ENCODE results near the gene CACNA1C.
A peak's percentile ranks its signal among the peaks of the same experiment; 100 is the strongest.

The CACNA1C gene

DNA sequence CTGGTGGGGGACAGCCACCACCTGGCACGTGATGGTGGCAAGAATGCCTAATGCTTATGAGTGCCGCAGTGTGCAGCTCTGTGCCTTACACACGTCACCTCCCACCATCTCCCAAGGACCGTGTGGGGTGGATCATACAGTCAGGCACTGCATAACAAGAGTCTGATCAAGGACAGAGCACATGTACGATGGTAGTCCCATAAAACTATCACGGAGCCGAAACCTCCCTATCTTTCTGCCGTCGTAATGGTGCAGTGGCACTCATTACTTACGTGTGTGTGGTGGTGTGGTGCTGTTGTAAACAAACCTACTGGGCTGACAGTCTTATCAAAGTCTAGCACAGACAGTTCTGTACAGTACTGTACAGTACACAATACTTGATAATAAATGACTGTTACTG, 89.3 kb downstream of the CACNA1C start:
- DNase-seq: no peak

DNA sequence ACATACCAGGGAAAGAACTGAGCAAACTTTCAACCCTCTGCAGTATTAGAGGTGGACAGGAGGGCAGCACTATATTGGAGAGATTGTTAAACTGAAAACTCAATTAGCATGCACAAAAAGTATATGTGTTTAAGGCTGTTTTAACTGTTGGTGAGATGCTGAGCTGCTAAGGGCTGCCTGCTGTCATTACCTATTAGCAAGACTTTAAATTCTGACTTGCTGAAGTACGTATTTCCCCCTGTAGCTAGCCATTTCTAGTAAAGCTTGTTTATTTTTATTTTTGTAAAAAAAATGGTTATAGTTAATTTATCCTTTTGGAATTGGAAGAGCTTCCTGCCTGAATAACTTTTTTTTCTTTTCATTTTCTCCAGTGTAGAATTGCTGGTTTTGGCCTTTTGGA, 92.2 kb downstream of the CACNA1C start:
- no peak for DNase-seq

DNA sequence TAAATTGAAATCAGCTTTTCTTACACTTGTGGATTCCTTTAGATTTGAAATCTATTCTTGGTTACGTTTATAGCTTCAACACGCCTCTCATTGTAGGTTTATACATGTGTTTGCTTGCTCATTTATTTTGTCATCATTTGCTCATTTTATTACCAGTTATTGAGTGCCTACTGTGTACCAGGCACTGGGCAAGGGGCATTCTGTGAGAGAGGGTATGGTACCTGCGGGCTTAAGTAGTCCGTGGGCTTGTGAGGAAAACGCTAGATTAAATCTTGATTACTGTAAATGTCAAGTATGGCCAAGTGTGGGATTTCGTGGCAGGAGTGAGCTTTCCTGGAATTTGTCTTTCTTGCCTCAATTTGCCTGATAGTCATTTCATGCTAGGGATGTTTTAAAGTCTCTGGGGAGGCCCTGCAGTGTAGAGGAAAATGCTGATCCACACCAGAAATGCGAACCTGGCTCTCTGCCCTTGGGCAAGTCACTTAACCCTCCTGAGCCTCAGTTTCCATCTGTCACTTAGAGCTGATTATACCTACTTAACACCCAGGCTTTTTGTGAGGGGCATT, 92.7 kb downstream of the CACNA1C start:
- DNase-seq: no peak

DNA sequence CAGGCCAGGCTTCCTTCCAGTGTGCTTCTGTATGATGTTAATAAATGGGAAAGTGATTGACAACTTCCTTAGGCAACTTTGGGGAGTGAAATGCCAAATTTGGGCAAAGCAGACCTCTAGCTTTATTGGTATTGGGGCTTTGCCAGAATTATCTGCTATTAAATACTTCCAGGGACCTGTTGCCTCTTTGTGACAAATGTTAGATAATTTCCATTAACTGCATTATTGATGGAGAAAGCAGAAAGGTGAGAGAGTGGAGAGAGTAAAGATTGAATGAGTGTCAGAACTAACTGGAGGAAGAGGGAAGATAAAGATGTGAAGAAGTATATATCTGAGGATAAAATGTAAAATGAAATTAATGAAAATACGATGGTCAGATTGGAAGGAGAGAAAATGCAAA, 94.5 kb downstream of the CACNA1C start:
- DNase-seq: no peak

DNA sequence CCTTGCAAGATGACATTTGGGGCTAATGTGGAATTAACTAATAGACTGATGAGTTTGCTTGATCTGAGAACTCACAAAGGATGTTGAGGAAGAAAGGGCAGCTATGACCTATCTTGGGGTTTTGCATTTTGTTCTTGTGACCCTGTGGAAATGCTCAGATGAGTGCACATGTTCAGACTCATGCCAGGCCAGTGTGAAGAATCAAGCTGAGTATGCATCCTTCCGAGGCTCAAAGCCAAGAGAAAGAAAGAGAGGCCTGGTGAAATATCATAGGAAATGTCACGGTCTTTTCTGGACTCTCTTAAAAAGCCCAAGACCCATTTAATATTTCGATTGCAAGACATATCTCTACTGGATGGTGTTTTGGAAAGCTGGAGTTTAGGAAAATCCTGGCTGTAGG, 96.3 kb downstream of the CACNA1C start:
- DNase-seq: no peak

DNA sequence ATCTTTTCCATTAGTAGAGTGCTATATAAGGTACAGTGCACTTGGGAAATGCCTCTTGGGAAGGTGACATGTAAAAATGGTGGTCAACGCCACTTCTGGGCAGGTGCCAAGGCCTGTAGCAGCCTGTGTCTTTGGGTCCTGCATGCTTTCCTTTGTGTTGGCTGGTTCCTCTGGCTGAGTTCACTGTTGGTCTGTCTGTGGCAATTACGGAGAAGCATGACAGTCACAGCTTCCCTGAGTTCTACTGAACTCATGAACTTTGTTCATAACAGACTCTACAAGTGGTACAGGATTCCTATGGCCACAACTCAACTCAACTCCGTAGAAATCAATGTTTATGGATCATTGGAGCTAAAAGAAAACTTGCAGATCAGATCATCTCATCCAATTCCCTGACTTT, 98.0 kb downstream of the CACNA1C start:
- DNase-seq: no peak

DNA sequence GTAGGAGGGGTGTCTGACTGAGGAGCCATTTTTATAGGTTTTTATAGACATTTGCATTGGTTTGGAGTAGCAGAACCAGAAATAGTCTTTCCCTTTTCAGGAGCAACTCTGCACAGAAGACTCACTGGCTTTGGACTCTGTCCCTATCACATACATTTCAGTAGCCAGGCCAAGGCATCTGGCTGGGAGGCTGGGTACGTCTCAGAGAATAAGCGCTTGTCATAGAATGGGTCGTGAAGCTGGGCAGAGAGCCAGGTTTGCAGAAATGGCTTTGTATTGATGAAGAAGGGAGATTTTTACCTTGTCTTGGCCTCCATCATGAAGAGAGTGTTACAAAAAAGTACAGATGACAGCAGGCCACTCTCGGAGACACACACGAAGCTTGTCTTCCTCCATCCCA, 98.6 kb downstream of the CACNA1C start:
- DNase-seq: no peak

DNA sequence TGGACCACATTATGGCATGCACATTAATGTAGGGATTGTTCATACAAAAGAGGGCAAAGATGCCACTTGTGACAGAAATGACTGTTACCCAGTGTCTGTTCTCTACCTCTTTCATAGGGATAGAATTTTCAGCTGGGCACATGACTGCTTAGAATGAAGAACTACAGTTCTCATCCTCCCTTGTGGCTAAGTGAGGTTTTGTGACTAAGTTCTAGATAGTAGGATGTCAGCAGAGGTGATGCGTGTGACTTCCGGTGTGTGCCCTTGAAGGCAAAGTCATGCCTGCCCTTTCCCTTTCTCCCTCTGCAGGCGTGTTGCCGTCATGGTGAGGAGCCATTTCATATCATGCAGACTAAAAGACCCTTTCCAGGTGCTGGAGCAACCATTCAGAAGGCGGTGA, 99.3 kb downstream of the CACNA1C start:
- DNase-seq: no peak

DNA sequence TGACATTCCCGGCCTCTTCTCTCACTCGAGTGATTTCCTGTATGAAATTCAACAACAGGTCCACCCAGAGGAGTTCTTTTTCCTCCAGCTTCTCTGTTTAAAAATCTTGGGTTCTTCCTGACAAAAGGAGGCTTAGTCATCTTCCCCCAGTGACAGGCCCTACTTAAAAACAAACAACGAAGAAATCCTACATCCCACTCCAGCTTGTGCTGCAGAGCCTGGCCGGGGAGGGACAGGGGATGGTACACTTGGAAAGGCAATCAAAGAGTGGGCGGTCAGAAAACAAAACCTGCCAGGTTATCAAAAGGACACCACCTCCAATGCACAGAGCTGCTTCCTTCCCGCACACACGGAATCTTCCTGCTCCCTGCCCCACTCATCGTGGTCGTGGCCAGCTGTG, 101.3 kb downstream of the CACNA1C start:
- DNase-seq: no peak

DNA sequence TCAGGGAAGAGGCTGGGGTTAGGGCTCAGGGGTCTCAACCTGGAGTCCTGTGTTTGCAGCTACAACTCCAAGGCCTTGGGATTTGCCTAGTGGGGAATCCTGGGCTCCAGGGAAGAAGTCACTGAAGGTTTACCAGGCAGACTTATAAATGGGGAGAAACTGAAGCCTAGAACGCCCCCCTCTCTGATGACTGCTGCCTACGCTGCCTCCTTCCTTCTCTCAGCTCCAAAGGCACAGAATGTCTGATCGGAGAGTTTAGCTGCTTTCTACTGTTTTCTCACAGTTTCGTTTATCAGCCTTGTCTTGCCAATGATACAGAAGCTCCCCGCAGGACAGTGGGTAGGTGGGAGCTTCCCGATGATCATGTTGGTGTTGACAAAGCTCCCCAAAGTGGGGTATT, 101.7 kb downstream of the CACNA1C start:
- no peak for DNase-seq

DNA sequence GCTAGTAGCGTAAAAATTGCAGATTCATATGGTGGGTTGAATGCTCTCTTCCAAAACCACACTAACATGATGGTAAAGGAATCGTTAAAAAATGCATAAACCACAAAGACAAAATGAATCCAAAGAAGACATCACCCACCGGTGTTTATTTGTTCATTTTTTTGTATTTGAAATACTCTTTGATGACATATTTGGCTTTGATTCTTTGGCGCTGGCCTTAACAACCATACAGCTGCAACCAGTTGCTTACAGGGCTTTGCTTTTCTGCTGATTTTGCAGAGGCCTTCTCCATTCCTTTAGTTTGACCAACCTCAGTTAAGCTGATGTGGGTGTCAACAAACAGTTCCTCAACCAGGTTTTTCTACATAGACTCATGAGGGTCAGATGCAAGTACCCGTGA, 103.5 kb downstream of the CACNA1C start:
- DNase-seq: no peak

DNA sequence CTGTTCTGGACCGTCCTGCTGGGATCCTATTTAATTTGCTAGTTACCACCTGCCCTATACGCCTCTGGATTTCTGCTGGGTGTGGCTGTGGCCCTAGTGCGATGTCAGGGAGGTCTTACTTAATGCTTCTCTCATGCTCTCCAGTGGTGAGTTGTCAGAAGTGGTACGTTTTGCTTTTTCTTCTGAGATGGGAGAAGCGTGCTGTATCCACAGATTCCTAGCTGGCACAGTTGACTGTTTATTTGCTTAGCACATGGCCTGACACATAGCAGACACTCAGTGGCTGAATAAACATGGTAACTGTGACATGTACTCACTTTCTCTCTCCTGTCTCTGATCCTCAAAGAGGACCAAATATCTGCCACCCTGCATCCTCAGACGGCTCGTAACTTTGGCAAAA, 107.3 kb downstream of the CACNA1C start:
- peak; percentile 5 for DNase-seq

DNA sequence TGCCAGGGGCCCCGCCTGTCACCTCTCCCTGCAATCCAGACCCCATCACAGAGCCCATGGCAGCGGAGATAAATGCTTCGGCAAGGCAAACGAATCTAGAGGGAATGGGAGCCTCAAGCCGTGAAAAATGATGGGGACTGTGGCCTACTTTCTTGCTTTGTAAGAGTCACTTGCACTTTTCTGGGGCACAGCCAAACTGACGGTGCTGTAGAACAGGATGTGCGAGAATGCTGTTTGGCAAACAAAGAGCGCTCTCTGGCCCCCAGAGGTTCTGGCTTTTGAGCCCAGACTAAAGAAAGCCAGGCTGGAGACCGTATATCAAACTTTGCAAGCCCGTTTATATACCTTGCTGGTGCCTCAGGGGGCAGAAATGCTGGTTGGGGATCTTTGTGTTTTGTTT, 108.7 kb downstream of the CACNA1C start:
- no peak for DNase-seq

DNA sequence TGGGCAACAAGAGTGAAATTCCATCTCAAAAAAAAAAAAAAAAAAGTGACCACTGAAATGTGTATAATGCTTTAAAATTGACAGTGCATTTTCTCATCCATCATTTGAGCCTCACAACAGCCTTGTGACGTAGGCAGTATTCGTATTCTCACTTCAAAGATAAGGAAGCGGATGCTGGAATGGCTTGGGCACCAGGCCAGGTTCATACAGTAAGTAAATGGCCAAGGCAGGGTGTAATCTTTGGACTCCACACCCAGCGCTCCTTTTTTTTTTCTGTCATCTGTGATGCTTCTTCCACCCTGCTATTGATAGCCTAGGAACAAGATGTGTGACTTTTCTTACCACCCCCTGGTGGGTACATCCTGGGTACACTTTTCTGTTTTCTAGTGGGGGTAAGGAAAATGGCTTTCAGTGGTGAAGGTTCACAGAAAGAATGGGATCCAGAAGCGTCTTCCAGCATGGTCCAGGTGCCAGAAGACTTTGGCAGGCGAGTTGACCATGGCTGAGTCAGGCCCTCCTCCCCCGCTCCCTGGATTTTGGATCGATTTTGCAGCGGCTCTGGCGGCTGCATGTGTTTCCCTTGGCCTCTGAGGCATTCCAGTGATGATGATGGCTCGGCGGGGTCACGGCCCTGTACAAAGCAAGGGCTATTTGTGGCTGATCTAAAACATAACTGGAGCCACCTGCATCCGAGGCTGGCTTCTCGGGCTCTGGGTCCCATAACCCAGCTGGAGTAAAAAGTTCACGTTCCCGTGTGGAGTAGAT, 110.6 kb downstream of the CACNA1C start:
- DNase-seq: no peak

DNA sequence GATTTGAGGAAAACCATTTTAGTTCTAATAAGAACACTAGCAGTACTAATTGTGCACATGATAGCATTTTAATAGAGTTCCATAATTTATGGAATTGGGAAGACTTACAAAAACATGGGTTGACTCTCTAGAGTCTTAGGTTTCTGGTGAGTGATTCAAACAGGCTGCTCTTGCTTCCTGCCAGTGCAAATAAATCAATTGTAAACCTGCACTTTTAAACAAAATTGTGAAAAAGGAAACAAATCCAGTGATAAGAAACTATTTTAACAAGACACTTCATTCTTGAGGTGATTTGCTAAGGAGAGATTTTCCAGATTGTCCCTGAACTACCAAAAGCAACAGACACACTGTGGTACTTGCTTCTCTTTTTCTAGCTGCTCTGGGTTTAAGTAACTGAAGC, 112.2 kb downstream of the CACNA1C start:
- no peak for DNase-seq

DNA sequence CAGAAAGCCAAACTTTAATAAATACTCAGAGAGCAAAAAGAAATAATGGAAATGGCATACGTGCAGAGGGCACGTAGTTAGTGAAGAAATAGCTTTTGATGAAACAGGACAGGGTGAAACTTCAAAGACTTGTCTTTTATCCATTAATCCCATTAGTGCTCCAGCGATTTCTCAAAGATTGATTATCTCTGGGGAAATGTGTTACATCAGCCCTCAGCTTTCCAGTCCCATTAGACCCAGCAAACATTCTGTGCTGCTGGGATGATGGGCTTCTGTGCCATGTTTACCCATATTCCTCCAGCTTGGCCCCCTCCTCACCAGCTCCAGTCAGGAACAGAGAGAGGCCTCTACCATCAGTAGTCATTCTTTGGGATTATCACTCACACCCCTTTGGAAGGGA, 113.1 kb downstream of the CACNA1C start:
- DNase-seq: no peak

DNA sequence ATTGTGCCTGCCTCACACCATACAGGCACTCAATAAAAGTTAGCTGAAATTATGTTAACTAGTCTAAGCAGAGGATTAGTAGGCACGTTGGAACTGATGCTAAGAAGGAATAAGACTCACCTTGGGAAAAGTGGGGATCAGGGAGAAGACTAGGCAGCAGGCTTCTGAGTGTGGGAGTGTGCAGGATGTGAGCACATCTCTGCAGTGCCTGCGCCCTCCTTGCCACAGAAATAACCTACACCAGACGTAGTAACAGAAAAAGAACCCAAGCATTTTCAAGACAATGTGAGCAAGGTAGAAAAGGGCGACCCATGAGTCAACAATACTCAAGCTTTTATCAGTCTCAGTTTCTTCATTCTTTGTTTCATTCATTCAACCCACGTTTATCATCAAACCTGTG, 113.9 kb downstream of the CACNA1C start:
- no peak for DNase-seq

DNA sequence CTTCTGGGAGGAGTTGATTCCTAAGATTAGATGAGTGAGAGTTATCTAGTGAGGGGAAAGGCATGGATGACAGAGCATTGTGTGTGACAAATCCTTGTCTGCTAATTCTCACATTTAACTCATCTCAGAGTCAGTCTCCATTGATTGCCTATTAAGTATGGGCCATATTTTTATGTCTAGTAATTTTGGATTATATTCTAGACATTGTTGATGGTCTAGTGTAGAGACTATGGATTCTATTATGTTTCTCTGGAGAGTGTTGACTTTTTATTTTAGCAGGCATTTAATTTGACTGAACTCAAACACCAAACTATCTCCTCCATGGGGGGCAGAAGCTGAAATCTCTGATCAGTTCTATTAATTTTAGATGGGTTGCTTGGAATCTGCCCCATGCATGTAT, 114.4 kb downstream of the CACNA1C start:
- no peak for DNase-seq

DNA sequence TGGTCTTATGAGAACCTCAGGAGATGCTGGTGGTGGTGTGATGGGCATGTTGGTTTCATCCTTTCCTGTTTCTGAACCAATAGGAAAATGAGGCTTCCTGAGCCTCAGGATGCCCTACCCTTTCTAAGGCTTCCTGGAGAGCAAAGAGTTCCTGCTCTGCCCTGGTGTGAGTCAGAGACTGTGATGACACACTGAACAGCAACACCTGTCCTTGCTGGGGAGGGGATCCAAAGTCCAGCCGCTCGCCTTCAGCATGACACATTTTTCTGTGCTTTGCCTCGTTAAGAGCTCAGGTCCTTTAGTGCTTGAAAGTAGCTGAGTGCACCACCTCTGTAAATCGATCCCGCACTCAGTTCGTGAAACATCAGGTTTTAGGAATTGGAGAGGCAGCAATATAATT, 116.0 kb downstream of the CACNA1C start:
- DNase-seq: no peak

DNA sequence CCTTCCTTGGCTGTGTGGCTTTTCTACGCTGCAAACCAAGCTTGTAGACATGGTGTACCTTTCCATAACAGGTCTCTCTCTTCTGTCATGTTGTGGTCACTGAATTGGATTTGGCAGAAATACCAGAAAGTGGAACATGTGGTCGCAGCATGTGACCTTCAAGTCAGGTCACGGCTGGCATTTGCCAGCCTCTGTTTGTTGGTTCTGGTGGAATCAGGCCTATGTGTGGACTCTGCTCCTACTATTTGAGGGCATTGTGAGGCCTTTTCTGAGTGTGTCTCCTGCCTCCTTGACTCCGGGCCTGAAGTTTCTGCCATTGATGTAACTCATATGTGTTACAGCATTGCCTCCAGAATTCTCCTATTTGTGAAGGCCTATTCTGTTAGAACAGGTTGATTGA, 116.7 kb downstream of the CACNA1C start:
- no peak for DNase-seq

DNA sequence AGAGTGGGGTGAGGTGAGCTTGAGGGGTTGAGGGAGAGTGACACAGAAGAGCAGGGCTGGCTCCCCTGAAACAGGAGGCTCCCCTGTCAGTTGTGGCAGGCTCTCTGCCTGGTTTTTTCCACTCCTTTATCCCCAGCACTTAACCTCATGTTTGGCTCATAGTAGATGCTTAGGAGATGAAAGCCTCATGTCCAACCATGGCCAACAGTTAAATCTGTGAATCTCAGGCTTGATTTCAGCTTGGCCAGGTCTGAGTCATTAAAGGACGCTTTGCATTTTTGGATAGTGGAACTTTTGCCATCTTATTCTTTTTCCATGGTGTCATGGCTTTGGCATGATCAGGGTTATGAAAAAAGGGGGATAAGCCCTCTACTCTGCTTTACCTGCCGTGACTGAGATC, 117.2 kb downstream of the CACNA1C start:
- DNase-seq: no peak

DNA sequence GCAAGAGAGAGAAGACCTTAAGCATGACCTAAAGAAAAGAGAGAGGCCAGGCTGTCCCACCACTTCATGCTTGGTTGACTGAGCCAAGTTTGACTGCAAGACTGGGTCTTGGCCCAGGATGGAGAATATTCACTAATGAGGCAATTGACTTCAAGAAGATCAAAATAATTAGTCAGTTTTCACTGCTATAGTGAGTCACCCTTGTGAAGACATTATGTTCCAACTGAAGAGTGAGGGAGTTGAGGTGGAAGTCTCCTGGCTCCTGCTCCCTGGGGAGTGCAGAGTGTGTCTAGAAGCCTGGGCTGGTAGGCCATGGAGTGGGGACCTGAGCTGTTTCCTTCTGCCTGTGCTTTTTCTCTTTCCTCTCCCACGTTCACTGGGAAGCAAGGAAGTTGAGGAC, 117.6 kb downstream of the CACNA1C start:
- no peak for DNase-seq

DNA sequence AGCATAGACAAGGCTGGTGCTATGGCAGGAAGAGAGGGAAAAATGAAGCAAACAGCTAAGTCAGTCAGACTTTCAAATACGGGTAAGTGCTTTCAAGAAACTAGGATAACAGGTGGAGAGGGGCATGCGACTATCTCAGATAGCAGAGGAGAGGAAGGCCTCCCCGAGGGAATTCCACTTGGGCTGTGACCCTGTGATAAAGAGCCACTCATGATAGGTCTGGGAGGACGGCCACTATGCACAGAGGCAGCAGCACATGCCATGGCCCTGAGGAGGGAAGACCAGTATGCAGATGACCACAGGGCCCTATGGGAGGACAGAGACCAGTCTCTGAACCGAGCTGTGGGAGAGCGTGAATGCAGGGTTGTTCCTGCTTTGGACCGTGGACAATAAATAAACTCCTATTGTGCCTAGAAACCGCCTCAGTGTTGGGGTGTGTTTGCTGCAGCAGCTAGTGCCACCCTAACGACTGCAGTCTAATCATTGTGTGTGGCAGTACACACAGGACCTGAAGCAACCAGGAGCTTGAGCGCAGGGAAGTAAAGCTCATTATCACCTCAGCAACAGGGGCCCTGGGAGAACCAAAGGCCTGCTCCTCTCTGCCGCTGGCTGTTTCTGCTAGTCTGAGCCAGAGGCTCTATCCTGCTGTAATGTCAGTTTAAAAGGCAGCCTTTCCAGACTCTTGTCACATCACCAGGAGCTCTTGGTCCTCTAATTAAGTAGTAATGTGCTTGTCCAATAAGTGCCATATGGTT, 119.1 kb downstream of the CACNA1C start:
- DNase-seq: no peak

DNA sequence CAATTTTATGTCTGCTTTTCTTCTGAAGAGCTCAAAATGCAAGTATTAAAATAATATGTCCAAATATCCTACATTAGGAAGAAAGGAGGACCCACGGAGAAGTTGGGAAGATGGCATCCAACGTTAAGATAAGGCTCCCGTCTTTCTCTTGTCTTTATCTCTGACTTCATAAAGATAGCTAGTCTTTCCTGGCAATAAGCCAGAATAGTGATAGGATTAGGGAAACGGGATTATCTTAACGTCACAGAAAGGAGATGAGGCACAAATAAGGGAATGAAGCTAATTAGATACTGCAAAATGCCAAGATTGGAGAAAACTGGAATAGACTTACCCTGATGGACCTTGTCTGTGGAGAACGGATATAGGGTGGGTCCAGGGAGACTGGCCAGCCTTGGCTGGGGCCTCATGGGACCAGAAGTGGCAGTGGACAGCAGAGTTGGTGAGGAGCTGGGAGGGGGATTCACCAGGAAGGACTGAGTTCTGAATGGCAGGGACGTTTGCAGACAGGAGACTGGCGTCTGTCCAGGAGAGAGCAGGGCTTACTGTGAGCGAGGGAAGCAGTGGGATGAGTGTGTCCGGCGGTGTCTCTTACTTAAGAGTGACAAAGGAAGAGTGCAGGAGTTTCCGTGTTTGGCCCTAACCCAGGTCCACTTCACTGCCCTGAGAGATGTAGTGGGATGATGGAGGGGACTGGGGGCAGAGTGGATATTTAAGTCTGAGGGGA, 119.9 kb downstream of the CACNA1C start:
- DNase-seq: no peak

Measured in NCI-H1092 (cell line).